Measurements from ENCODE around the gene FNDC3B. TPM values are rescaled to one million over a fixed set of nuclear protein-coding genes. Genes with fewer than 3 reads are reported as not detected.
A peak's percentile ranks its signal among the peaks of the same experiment; 100 is the strongest.

FNDC3B gene
- total and polyA plus RNA-seq, 9 of the 15 experiments (the other 6 are each of a cell fraction or from before 2014, with no cell fraction given), result 7.0 to 35.8 (median 16.2) TPM

- no peak for TF ChIP-seq GTF3C2 (IDR thresholded peaks at IDR 0.05; ENCODE audit: borderline replicate concordance, extremely low read depth, insufficient read length)
- TF ChIP-seq ZNF583 (CRISPR knock-in tag; IDR thresholded peaks at IDR 0.05), result no peak
- no peak for TF ChIP-seq SMC3 (conservative IDR thresholded peaks at IDR 0.05; ENCODE audit: insufficient read depth, low read depth, low read length)
Measured at GRCh38 chr3:172086071-172086470, 46.7 kb downstream of the FNDC3B start (continued).

- ChIA-PET POLR2A (interaction anchor here (0.6 to 4.0 kb wide), 5 partner anchors 8 to 155 kb away, joined by 3 to 15 read pairs (median 3); no protein-coding TSS in a partner anchor), CTCF (ENCODE audit: low intra/inter-chr PET ratio) (no interaction called here)
- Histone ChIP-seq H3K9me3 (replicated peaks; ENCODE audit: control insufficient read depth, insufficient read depth, low read depth, low read length) (no peaks in the 10 kb centered on the region), H3K4me3 (no peak overlapping the region), H4K20me1 (replicated peaks; ENCODE audit: control insufficient read depth, insufficient read depth, low read length) (no peaks in the 10 kb centered on the region), H3K9me1 (ENCODE audit: control insufficient read depth, insufficient read depth, low read length) (peaks cover 4% of the 10 kb centered on the region), H3K27ac (ENCODE audit: extremely low read depth, low read depth, low read length) (peak overlapping the region; percentile 83; the same call in 2 of the 3 replicates), H3K4me1 (replicated peaks in 1 of 2; ENCODE audit: control insufficient read depth in 2 of 2, insufficient read depth in 2 of 2, low read length in 2 of 2) (peaks cover 0 to 35% of the 10 kb centered on the region in 2 experiments; a peak in 3 of 5 replicates), H3K36me3 (ENCODE audit: control insufficient read depth, insufficient read depth, low read length) (peaks cover 26% of the 10 kb centered on the region), H3K27me3 (ENCODE audit: control insufficient read depth in 2 of 2, insufficient read depth in 2 of 2, low read length in 2 of 2) (no peaks in the 10 kb centered on the region), H2AFZ (ENCODE audit: low read depth, low read length) (0 out of 2 replicates have a peak overlapping the region, but pooled peaks have one; percentile 0), H3K79me2 (ENCODE audit: control insufficient read depth, insufficient read depth, low read length) (peaks cover 97% of the 10 kb centered on the region), H3K4me2 (ENCODE audit: insufficient read depth, low read length) (peak overlapping the region; percentile 15; the same call in 1 of the 2 replicates), H3K9ac (ENCODE audit: insufficient read depth in 1 of 2, low read depth in 2 of 2, low read length in 2 of 2) (peak overlapping the region in 1 of 2 experiments; percentile 67; a peak in 1 of 4 replicates)
- BruUV-seq (replicated peaks), result no TSS peak
- WGBS (ENCODE audit: insufficient coverage, low coverage, missing lambda C conversion rate), result 47% methylated on average over 4 of the region's 4 CpGs
- ATAC-seq (no peak), DNase-seq (ENCODE audit: extremely low read depth in 1 of 4, low spot score in 3 of 4) (no peak), FAIRE-seq (no peak)
- intact Hi-C loops (cut with micrococcal nuclease), result no loop called here
- in situ Hi-C loops (cut with MboI), result no loop called here
- no peak for TF ChIP-seq MEIS2 (IDR thresholded peaks at IDR 0.05; ENCODE audit: partially characterized antibody)
- TF ChIP-seq NR2C2 (CRISPR knock-in tag; IDR thresholded peaks at IDR 0.05), result no peak
- TF ChIP-seq NR2C2 (tag; IDR thresholded peaks at IDR 0.05), result no peak; the same call in 1 of the 2 replicates
- TF ChIP-seq HMBOX1 (IDR thresholded peaks at IDR 0.05), result peak; percentile 11; the same call in 1 of the 2 replicates
- TF ChIP-seq CEBPG (CRISPR knock-in tag; IDR thresholded peaks at IDR 0.05), result no peak
- TF ChIP-seq CEBPG (tag; conservative IDR thresholded peaks at IDR 0.05 in 1 of 2, IDR thresholded peaks at IDR 0.05 in 1 of 2), result peak in 1 of 2 experiments; percentile 35; a peak in 2 of 4 replicates
- TF ChIP-seq MECOM (CRISPR knock-in tag; IDR thresholded peaks at IDR 0.05), result 0 out of 2 replicates have a peak, but pooled peaks have one; percentile 48
- peak; percentile 76 for TF ChIP-seq EGR1 (conservative IDR thresholded peaks at IDR 0.05)
- TF ChIP-seq MAFK (IDR thresholded peaks at IDR 0.05; ENCODE audit: low read length), result no peak
- TF ChIP-seq TAL1 (IDR thresholded peaks at IDR 0.05), result no peak
- no peak for TF ChIP-seq ZBTB5 (IDR thresholded peaks at IDR 0.05)
- 0 out of 2 replicates have a peak, but pooled peaks have one; percentile 35 for TF ChIP-seq FOXJ2 (tag; IDR thresholded peaks at IDR 0.05)
Measured at GRCh38 chr3:172087198-172087597, 47.8 kb downstream of the FNDC3B start.
